Anterior cingulate cortex (tissue), 58 donors: ENCODE measurements around the gene ARMH3.
A peak's percentile ranks its signal among the peaks of the same experiment; 100 is the strongest.

ENCODE experiments used
- DNase-seq, 58 donors: peaks; one replicate each; lab custom pipeline; 2025; lab: John Stamatoyannopoulos, UW

Gene ARMH3

GRCh38 chr10:101879456-101880231 is 176.3 kb downstream of the ARMH3 start:
- peak in 26 of 58 donors; percentile 1 to 62 (median 20) for DNase-seq

GRCh38 chr10:101878869-101879268 is 177.1 kb downstream of the ARMH3 start:
- peak in 1 of 58 donors; percentile 4 for DNase-seq

GRCh38 chr10:101875068-101875688 is 180.8 kb downstream of the ARMH3 start:
- DNase-seq = no peak

- DNase-seq = no peak
Measured at GRCh38 chr10:101874252-101874651, 181.7 kb downstream of the ARMH3 start.

GRCh38 chr10:101867931-101868330 is 188.0 kb downstream of the ARMH3 start:
- DNase-seq = no peak

- DNase-seq = no peak
Measured at GRCh38 chr10:101859530-101859929, 196.4 kb downstream of the ARMH3 start.

- DNase-seq = no peak
Measured at GRCh38 chr10:101858723-101859500, 197.1 kb downstream of the ARMH3 start.

GRCh38 chr10:101857802-101858476 is 198.0 kb downstream of the ARMH3 start:
- no peak for DNase-seq

GRCh38 chr10:101856626-101857025 is 199.3 kb downstream of the ARMH3 start:
- DNase-seq = no peak

GRCh38 chr10:101851411-101852116 is 204.4 kb downstream of the ARMH3 start:
- peak in 13 of 58 donors; percentile 14 to 50 (median 29) for DNase-seq

- peak in 1 of 58 donors; percentile 43 for DNase-seq
Measured at GRCh38 chr10:101850749-101851148, 205.2 kb downstream of the ARMH3 start.

- no peak for DNase-seq
Measured at GRCh38 chr10:101848894-101849351, 207.1 kb downstream of the ARMH3 start.

GRCh38 chr10:101848408-101848807 is 207.6 kb downstream of the ARMH3 start:
- no peak for DNase-seq

- DNase-seq = no peak
Measured at GRCh38 chr10:101845893-101846292, 210.1 kb downstream of the ARMH3 start.

- DNase-seq = peak in 37 of 58 donors; percentile 16 to 72 (median 41)
Measured at GRCh38 chr10:101843032-101844021, 212.6 kb downstream of the ARMH3 start, which contains the start of gene KCNIP2. Gene KCNIP2 (minus strand): TSS chr10:101843800. CDS start chr10:101843568, 232 bp downstream.

GRCh38 chr10:101841826-101842225 is 214.1 kb downstream of the ARMH3 start:
- no peak for DNase-seq

- DNase-seq = peak; percentile 4 to 92 (median 76)
Measured at GRCh38 chr10:101840741-101841453, 215.1 kb downstream of the ARMH3 start.
